BLaER1 treated with 17β-estradiol and CSF1 and Interleukin-3, amounts not matched to agents 10 nM and 100 nM (cell line): ENCODE measurements around the gene NFATC3.

Experiments
- H3K27ac ChIP-seq, 11 experiments: shearing (Covaris generic); formaldehyde crosslinking; 2 replicates each; pipeline ENCODE4 v1.8.1; 2022
- H3K27me3 ChIP-seq, 11 experiments: shearing (Covaris generic); formaldehyde crosslinking; 2 replicates each; pipeline ENCODE4 v1.8.1; 2022
- H3K36me3 ChIP-seq, 11 experiments: shearing (Covaris generic); formaldehyde crosslinking; 2 replicates each; pipeline ENCODE4 v1.8.1; 2022
- H3K4me1 ChIP-seq, 10 experiments: shearing (Covaris generic); formaldehyde crosslinking; 2 replicates each; pipeline ENCODE4 v1.8.1; 2022
- H3K4me2 ChIP-seq, 11 experiments: shearing (Covaris generic); formaldehyde crosslinking; 2 replicates each; pipeline ENCODE4 v1.8.1; 2022
- H3K4me3 ChIP-seq, 10 experiments: shearing (Covaris generic); formaldehyde crosslinking; 2 replicates each; pipeline ENCODE4 v1.8.1; 2022
- H3K9ac ChIP-seq, 11 experiments: shearing (Covaris generic); formaldehyde crosslinking; 2 replicates each; pipeline ENCODE4 v1.8.1; 2022
- H3K9me3 ChIP-seq, 11 experiments: shearing (Covaris generic); formaldehyde crosslinking; replicated peaks in 1 of 11; 2 replicates each; pipeline ENCODE4 v1.8.1; 2022
- H4K20me1 ChIP-seq, 11 experiments: shearing (Covaris generic); formaldehyde crosslinking; 2 replicates each; pipeline ENCODE4 v1.8.1; 2022
- Cebpa-rat ChIP-seq, 11 experiments: shearing (Covaris generic); IDR thresholded peaks; 2 replicates each; pipeline ENCODE4 v1.8.1; 2022

The NFATC3 gene

GRCh38 chr16:68231384-68232136 is 146.4 kb downstream of the NFATC3 start:
- no peak for TF ChIP-seq Cebpa-rat (IDR thresholded peaks at IDR 0.05)
- Histone ChIP-seq H3K27me3 (no peaks in the 10 kb centered on the region), H3K9me3 (peaks cover 0 to 13% (median 7%) of the 10 kb centered on the region in 11 experiments; a peak in 13 of 22 replicates), H3K4me1 (peaks cover 42 to 64% (median 50%) of the 10 kb centered on the region in 10 experiments), H4K20me1 (peaks cover 20 to 72% (median 29%) of the 10 kb centered on the region in 11 experiments; a peak in 17 of 22 replicates), H3K27ac (peak overlapping the region in 1 of 11 experiments; percentile 76; a peak in 2 of 22 replicates), H3K4me3 (no peak overlapping the region), H3K36me3 (peaks cover 20 to 55% (median 42%) of the 10 kb centered on the region in 11 experiments), H3K9ac (no peak overlapping the region), H3K4me2 (no peak overlapping the region)

- H3K9me3 ChIP-seq: peaks cover 0 to 16% (median 7%) of the 10 kb centered on the region in 11 experiments; a peak in 13 of 22 replicates
- peaks cover 43 to 64% (median 49%) of the 10 kb centered on the region in 10 experiments for H3K4me1 ChIP-seq
- no peak for TF ChIP-seq Cebpa-rat (IDR thresholded peaks at IDR 0.05)
Observed at GRCh38 chr16:68232335-68232734, 147.2 kb downstream of the NFATC3 start.

GRCh38 chr16:68233085-68233834 is 148.1 kb downstream of the NFATC3 start:
- no peak for TF ChIP-seq Cebpa-rat (IDR thresholded peaks at IDR 0.05)
- peak overlapping the region; percentile 66 to 93 (median 85) for H3K4me2 ChIP-seq
- peaks cover 41 to 60% (median 46%) of the 10 kb centered on the region in 10 experiments for H3K4me1 ChIP-seq
- peak overlapping the region in 8 of 11 experiments; percentile 17 to 76 (median 56); a peak in 14 of 22 replicates for H3K27ac ChIP-seq
- peaks cover 6 to 62% (median 20%) of the 10 kb centered on the region in 11 experiments; a peak in 16 of 22 replicates for H4K20me1 ChIP-seq
- peak overlapping the region in 8 of 11 experiments; percentile 1 to 40 (median 20); a peak in 8 of 22 replicates for H3K9ac ChIP-seq
- no peak overlapping the region for H3K4me3 ChIP-seq
- H3K9me3 ChIP-seq: peaks cover 0 to 16% (median 7%) of the 10 kb centered on the region in 11 experiments; a peak in 13 of 22 replicates
- no peaks in the 10 kb centered on the region for H3K27me3 ChIP-seq
- H3K36me3 ChIP-seq: peaks cover 11 to 40% (median 28%) of the 10 kb centered on the region in 11 experiments; a peak in 21 of 22 replicates

More at GRCh38 chr16:68232335-68232734, 147.2 kb downstream of the NFATC3 start:
- peak overlapping the region in 2 of 11 experiments; percentile 72 to 76; a peak in 2 of 22 replicates for H3K27ac ChIP-seq
- no peak overlapping the region for H3K4me3 ChIP-seq
- peaks cover 15 to 71% (median 28%) of the 10 kb centered on the region in 11 experiments; a peak in 17 of 22 replicates for H4K20me1 ChIP-seq
- no peaks in the 10 kb centered on the region for H3K27me3 ChIP-seq
- H3K36me3 ChIP-seq: peaks cover 19 to 49% (median 36%) of the 10 kb centered on the region in 11 experiments; a peak in 21 of 22 replicates
- H3K4me2 ChIP-seq: peak overlapping the region in 1 of 11 experiments; percentile 87; a peak in 1 of 22 replicates
- no peak overlapping the region for H3K9ac ChIP-seq

GRCh38 chr16:68233835-68234187 is 148.6 kb downstream of the NFATC3 start:
- peak in 3 of 11 experiments; percentile 19 to 58 (median 31); a peak in 4 of 22 replicates for TF ChIP-seq Cebpa-rat (IDR thresholded peaks at IDR 0.05)
- peak overlapping the region; percentile 66 to 93 (median 85) for H3K4me2 ChIP-seq
- peaks cover 36 to 60% (median 46%) of the 10 kb centered on the region in 10 experiments for H3K4me1 ChIP-seq
- no peak overlapping the region for H3K4me3 ChIP-seq
- peak overlapping the region in 8 of 11 experiments; percentile 17 to 76 (median 56); a peak in 15 of 22 replicates for H3K27ac ChIP-seq
- peaks cover 6 to 56% (median 17%) of the 10 kb centered on the region in 11 experiments; a peak in 16 of 22 replicates for H4K20me1 ChIP-seq
- peak overlapping the region in 10 of 11 experiments; percentile 1 to 40 (median 20); a peak in 10 of 22 replicates for H3K9ac ChIP-seq
- peaks cover 0 to 16% (median 7%) of the 10 kb centered on the region in 11 experiments; a peak in 13 of 22 replicates for H3K9me3 ChIP-seq
- H3K36me3 ChIP-seq: peaks cover 11 to 36% (median 24%) of the 10 kb centered on the region in 11 experiments; a peak in 21 of 22 replicates
- H3K27me3 ChIP-seq: no peaks in the 10 kb centered on the region

- H4K20me1 ChIP-seq: peaks cover 5 to 50% (median 10%) of the 10 kb centered on the region in 11 experiments; a peak in 15 of 22 replicates
- peaks cover 36 to 64% (median 46%) of the 10 kb centered on the region in 10 experiments for H3K4me1 ChIP-seq
- peaks cover 11 to 29% (median 22%) of the 10 kb centered on the region in 11 experiments; a peak in 20 of 22 replicates for H3K36me3 ChIP-seq
- H3K4me2 ChIP-seq: peak overlapping the region; percentile 66 to 93 (median 85)
- TF ChIP-seq Cebpa-rat (IDR thresholded peaks at IDR 0.05): no peak
- peak overlapping the region in 9 of 11 experiments; percentile 38 to 76 (median 60); a peak in 17 of 22 replicates for H3K27ac ChIP-seq
- peaks cover 0 to 16% (median 7%) of the 10 kb centered on the region in 11 experiments; a peak in 13 of 22 replicates for H3K9me3 ChIP-seq
- no peak overlapping the region; a peak in 1 of 20 replicates for H3K4me3 ChIP-seq
- no peaks in the 10 kb centered on the region for H3K27me3 ChIP-seq
- peak overlapping the region in 10 of 11 experiments; percentile 1 to 49 (median 29); a peak in 15 of 22 replicates for H3K9ac ChIP-seq
Observed at GRCh38 chr16:68234188-68235107, 149.3 kb downstream of the NFATC3 start.

- no peaks in the 10 kb centered on the region for H3K27me3 ChIP-seq
- peaks cover 0 to 42% (median 2%) of the 10 kb centered on the region in 11 experiments; a peak in 8 of 22 replicates for H4K20me1 ChIP-seq
- peaks cover 43 to 72% (median 53%) of the 10 kb centered on the region in 10 experiments for H3K4me1 ChIP-seq
- H3K9me3 ChIP-seq: peaks cover 0 to 16% (median 7%) of the 10 kb centered on the region in 11 experiments; a peak in 13 of 22 replicates
- peak overlapping the region in 3 of 11 experiments; percentile 26 to 42 (median 37); a peak in 4 of 22 replicates for H3K9ac ChIP-seq
- TF ChIP-seq Cebpa-rat (IDR thresholded peaks at IDR 0.05): no peak
- no peak overlapping the region for H3K4me3 ChIP-seq
- peak overlapping the region in 10 of 11 experiments; percentile 66 to 93 (median 86); a peak in 15 of 22 replicates for H3K4me2 ChIP-seq
- H3K36me3 ChIP-seq: peaks cover 6 to 21% (median 15%) of the 10 kb centered on the region in 11 experiments; a peak in 18 of 22 replicates
- peak overlapping the region in 8 of 11 experiments; percentile 38 to 76 (median 60); a peak in 11 of 22 replicates for H3K27ac ChIP-seq
Observed at GRCh38 chr16:68235108-68235886, 150.1 kb downstream of the NFATC3 start.

GRCh38 chr16:68235887-68236136 is 150.6 kb downstream of the NFATC3 start, which contains the start of gene ESRP2:
TSS of gene ESRP2 (minus strand) at chr16:68236127. CDS start at chr16:68236045, 82 bp downstream.
- Histone ChIP-seq H3K9me3 (peaks cover 0 to 16% (median 7%) of the 10 kb centered on the region in 11 experiments; a peak in 13 of 22 replicates), H3K4me1 (peaks cover 43 to 72% (median 54%) of the 10 kb centered on the region in 10 experiments), H3K27me3 (no peaks in the 10 kb centered on the region), H3K36me3 (peaks cover 3 to 16% (median 10%) of the 10 kb centered on the region in 11 experiments; a peak in 17 of 22 replicates), H4K20me1 (peaks cover 0 to 37% (median 0%) of the 10 kb centered on the region in 11 experiments; a peak in 7 of 22 replicates), H3K9ac (peak within 1 kb of the TSS; percentile 69 to 82 (median 77); a peak in 21 of 22 replicates), H3K27ac (peak within 1 kb of the TSS in 10 of 11 experiments; percentile 58 to 87 (median 81); a peak in 19 of 22 replicates), H3K4me2 (peak within 1 kb of the TSS; percentile 87 to 97 (median 92)), H3K4me3 (peak within 1 kb of the TSS; percentile 55 to 70 (median 62); a peak in 19 of 20 replicates)
- TF ChIP-seq Cebpa-rat (IDR thresholded peaks at IDR 0.05): no peak
